Neuronal stem cell (in vitro differentiated cells): ENCODE measurements around the gene C5orf58.

Source experiments
- DNase-seq: peaks from one replicate; pipeline ENCODE4 v3.0.0-alpha.2; 2013; ENCODE audit warnings: low spot score
- H2AFZ ChIP-seq: one replicate; pipeline ENCODE4 v1.6.1; 2013; ENCODE audit warnings: mild to moderate bottlenecking, low read length, inconsistent platforms
- H2AK5ac ChIP-seq: 2 replicates; pipeline ENCODE4 v1.6.1; 2013; ENCODE audit warnings: low read depth, mild to moderate bottlenecking, inconsistent platforms, low read length, moderate library complexity, mixed read lengths
- H2BK120ac ChIP-seq: 2 replicates; pipeline ENCODE4 v1.6.1; 2013; ENCODE audit warnings: low read depth, mild to moderate bottlenecking, inconsistent platforms, low read length, moderate library complexity, mixed read lengths
- H2BK12ac ChIP-seq: one replicate; pipeline ENCODE4 v1.6.1; 2013; ENCODE audit warnings: low read length, inconsistent platforms
- H2BK15ac ChIP-seq: 2 replicates; pipeline ENCODE4 v1.6.1; 2013; ENCODE audit warnings: mild to moderate bottlenecking, low read length, inconsistent platforms, mixed read lengths
- H2BK5ac ChIP-seq: one replicate; pipeline ENCODE4 v1.6.1; 2013; ENCODE audit warnings: inconsistent platforms, mild to moderate bottlenecking, low read length, moderate library complexity
- H3K14ac ChIP-seq: one replicate; pipeline ENCODE4 v1.6.1; 2013; ENCODE audit warnings: low read length, inconsistent platforms
- H3K18ac ChIP-seq: 2 replicates; pipeline ENCODE4 v1.6.1; 2013; ENCODE audit warnings: low read length, inconsistent platforms
- H3K23ac ChIP-seq: 2 replicates; pipeline ENCODE4 v1.6.1; 2013; ENCODE audit warnings: low read depth, mild to moderate bottlenecking, mixed read lengths, low read length, inconsistent platforms; ENCODE audit not compliant: poor library complexity
- H3K27ac ChIP-seq: replicated peaks from 3 replicates; pipeline ENCODE4 v1.5.1; 2013; ENCODE audit warnings: low read length, inconsistent platforms
- H3K27me3 ChIP-seq, 3 experiments: 2 replicates each; pipeline ENCODE4 v1.6.1; 2013; ENCODE audit warnings: low read length in 3 of 3, mild to moderate bottlenecking in 2 of 3, inconsistent platforms in 1 of 3, low read depth in 1 of 3, mixed read lengths in 1 of 3, moderate library complexity in 1 of 3; ENCODE audit not compliant: control insufficient read depth in 3 of 3, insufficient read depth in 3 of 3
- H3K36me3 ChIP-seq, 2 donors: replicated peaks in 1 of 2; 2 replicates each; pipeline ENCODE4 v1.6.1; 2013; ENCODE audit warnings: low read length in 2 of 2; ENCODE audit not compliant: control insufficient read depth in 2 of 2, insufficient read depth in 2 of 2
- H3K4ac ChIP-seq: 2 replicates; pipeline ENCODE4 v1.6.1; 2013; ENCODE audit warnings: inconsistent platforms, mild to moderate bottlenecking, low read length, moderate library complexity
- H3K4me1 ChIP-seq, 2 donors: 1 replicate in 1 of 2; 2 replicates in 1 of 2; pipeline ENCODE4 v1.6.1; 2013; ENCODE audit warnings: low read length in 2 of 2, low read depth in 1 of 2; ENCODE audit not compliant: control insufficient read depth in 2 of 2, insufficient read depth in 1 of 2
- H3K4me2 ChIP-seq: one replicate; pipeline ENCODE4 v1.6.1; 2013; ENCODE audit warnings: mild to moderate bottlenecking, low read length, inconsistent platforms; ENCODE audit not compliant: insufficient read depth, poor library complexity, severe bottlenecking
- H3K4me3 ChIP-seq, 2 donors: 2 replicates each; pipeline ENCODE4 v1.5.1; 2013; ENCODE audit warnings: low read length in 2 of 2, mild to moderate bottlenecking in 2 of 2, inconsistent platforms in 1 of 2, moderate library complexity in 1 of 2
- H3K79me1 ChIP-seq: one replicate; pipeline ENCODE4 v1.6.1; 2013; ENCODE audit warnings: low read depth, mild to moderate bottlenecking, inconsistent platforms, low read length, moderate library complexity
- H3K9ac ChIP-seq: one replicate; pipeline ENCODE4 v1.6.1; 2013; ENCODE audit warnings: mild to moderate bottlenecking, low read depth, low read length, inconsistent platforms; ENCODE audit not compliant: poor library complexity
- H3K9me3 ChIP-seq, 2 donors: replicated peaks in 1 of 2; 2 replicates each; pipeline versions ENCODE3 to v1.6.1; 2013; ENCODE audit warnings: low read length in 2 of 2, mild to moderate bottlenecking in 2 of 2, inconsistent platforms in 1 of 2, low read depth in 1 of 2, mixed read lengths in 1 of 2, moderate library complexity in 1 of 2; ENCODE audit not compliant: control insufficient read depth in 2 of 2, insufficient read depth in 1 of 2
- H4K8ac ChIP-seq: one replicate; pipeline ENCODE4 v1.6.1; 2013; ENCODE audit warnings: low read depth, mild to moderate bottlenecking, inconsistent platforms, low read length, moderate library complexity
- H4K91ac ChIP-seq: one replicate; pipeline ENCODE4 v1.6.1; 2013; ENCODE audit warnings: low read length, low read depth, mild to moderate bottlenecking, inconsistent platforms; ENCODE audit not compliant: poor library complexity
- WGBS, 2 donors: extraction: QIAGEN DNeasy Blood & Tissue Kit; methylation state at CpG; one replicate each; pipeline ENCODE4 v1.1.7; 2013; ENCODE audit warnings: missing lambda C conversion rate in 2 of 2, mixed read lengths in 1 of 2; ENCODE audit not compliant: insufficient read length in 2 of 2, insufficient replicate concordance in 1 of 2; ENCODE audit errors: extremely low coverage in 2 of 2; 5-methylcytosine and 5-hydroxymethylcytosine counted together

Gene C5orf58

DNA sequence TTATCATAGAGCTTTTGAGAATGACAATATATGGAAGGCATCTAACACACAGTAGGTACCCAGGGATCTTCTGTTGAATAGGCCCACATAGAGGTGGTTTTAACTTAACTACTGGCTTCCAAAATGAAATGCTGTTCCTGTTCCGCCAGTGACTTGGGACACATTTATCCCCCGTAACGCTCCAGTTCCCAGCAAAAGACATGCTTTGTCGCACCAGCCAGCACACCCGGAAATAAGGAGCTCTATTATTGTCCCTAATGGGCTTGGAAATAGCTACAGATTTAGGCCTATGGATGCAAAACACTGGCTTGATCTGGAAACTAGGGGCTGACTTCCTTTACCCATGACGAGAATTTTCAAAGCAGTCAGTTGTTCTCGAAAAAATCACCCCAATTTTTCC is 45.9 kb upstream of the C5orf58 start:
- Histone ChIP-seq H3K4ac (no peak overlapping the region), H2BK12ac (no peak overlapping the region), H4K91ac (no peak overlapping the region), H3K9me3 (no peaks in the 10 kb centered on the region), H2BK5ac (no peak overlapping the region), H4K8ac (no peak overlapping the region), H3K27me3 (no peaks in the 10 kb centered on the region), H3K4me3 (no peak overlapping the region), H2AFZ (no peak overlapping the region), H3K4me1 (peaks cover 0 to 10% of the 10 kb centered on the region in 2 donors), H3K4me2 (no peak overlapping the region), H3K36me3 (no peaks in the 10 kb centered on the region), H2AK5ac (no peak overlapping the region), H2BK15ac (no peak overlapping the region), H3K79me1 (no peaks in the 10 kb centered on the region), H3K27ac (no peak overlapping the region), H3K9ac (no peak overlapping the region), H3K23ac (no peak overlapping the region), H2BK120ac (no peak overlapping the region), H3K14ac (no peak overlapping the region), H3K18ac (no peak overlapping the region)
- no peak for DNase-seq
- no CpG with 5 or more reads among the region's 7 CpGs for WGBS, 2 donors

DNA sequence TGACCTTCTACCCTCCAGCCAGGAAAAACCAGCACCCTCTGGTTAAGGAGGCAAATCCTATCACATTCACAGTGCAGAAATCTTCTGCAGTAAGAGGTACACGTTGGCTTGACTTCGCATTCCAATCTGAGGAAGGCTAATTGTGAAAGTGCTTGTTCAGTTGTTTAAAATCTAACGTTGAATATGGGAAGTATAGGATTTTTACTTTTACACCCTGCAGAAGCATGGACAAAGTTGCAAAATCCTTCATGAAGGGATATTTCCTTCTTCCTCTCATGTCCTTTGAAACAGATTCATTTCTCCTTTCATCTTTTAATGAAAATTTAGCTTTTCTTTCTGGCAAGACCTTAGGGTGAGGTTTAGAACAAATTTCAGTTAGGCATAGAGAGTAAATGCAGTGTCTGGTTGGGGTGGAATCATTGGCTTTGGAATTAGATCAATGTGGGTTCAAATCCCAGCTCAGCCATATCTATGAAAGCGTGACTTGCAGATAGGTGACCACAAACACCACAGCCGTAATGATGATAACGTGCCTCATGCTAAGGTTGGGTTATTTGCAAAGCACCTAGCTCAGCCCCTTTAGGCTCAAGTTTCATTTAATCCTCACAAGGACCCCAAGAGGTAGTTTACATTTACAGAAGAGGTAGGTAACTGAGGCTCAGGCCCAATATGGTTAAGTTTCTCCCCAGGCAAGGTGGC is 42.2 kb upstream of the C5orf58 start:
- Histone ChIP-seq H3K36me3 (no peaks in the 10 kb centered on the region), H2BK5ac (no peak overlapping the region), H3K23ac (no peak overlapping the region), H3K27ac (no peak overlapping the region), H3K4ac (no peak overlapping the region), H3K14ac (no peak overlapping the region), H2AFZ (no peak overlapping the region), H3K4me2 (no peak overlapping the region), H3K27me3 (no peaks in the 10 kb centered on the region), H4K91ac (no peak overlapping the region), H3K9me3 (no peaks in the 10 kb centered on the region), H3K79me1 (no peaks in the 10 kb centered on the region), H2BK120ac (no peak overlapping the region), H2AK5ac (no peak overlapping the region), H3K4me1 (peaks cover 0 to 1% of the 10 kb centered on the region in 2 donors), H2BK12ac (no peak overlapping the region), H3K4me3 (no peak overlapping the region), H3K18ac (no peak overlapping the region), H3K9ac (no peak overlapping the region), H2BK15ac (no peak overlapping the region), H4K8ac (no peak overlapping the region)
- no peak for DNase-seq
- no CpG with 5 or more reads among the region's 6 CpGs for WGBS, 2 donors

DNA sequence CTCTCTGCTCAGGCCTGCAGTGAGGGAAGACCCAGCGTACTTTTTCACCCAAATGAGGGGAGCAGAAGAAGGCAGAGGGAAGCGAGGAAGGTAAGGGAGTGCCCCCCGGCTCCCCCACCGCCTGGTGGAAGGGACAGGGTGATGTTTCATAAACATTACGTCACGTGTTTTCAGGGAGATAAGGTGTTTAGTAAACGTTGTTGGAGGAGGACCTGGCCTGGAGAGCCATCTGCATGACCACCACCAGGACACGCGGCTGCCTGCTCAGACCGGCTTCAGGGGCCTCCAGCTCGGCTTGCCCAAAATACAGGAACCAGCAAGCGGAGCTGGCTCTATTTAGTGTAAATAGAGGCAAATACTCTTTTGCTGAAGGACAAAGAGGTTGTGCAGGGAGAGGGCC is 40.0 kb upstream of the C5orf58 start:
- Histone ChIP-seq H3K9ac (no peak overlapping the region), H2AFZ (no peak overlapping the region), H2BK5ac (no peak overlapping the region), H3K27me3 (no peaks in the 10 kb centered on the region), H2BK12ac (no peak overlapping the region), H3K14ac (no peak overlapping the region), H3K18ac (peak overlapping the region; percentile 40), H3K36me3 (no peaks in the 10 kb centered on the region), H3K4me1 (peaks cover 0 to 3% of the 10 kb centered on the region in 2 donors), H2AK5ac (no peak overlapping the region), H3K23ac (no peak overlapping the region), H4K91ac (no peak overlapping the region), H3K79me1 (no peaks in the 10 kb centered on the region), H3K9me3 (no peaks in the 10 kb centered on the region), H3K4me2 (no peak overlapping the region), H2BK15ac (peak overlapping the region; percentile 15), H3K4ac (no peak overlapping the region), H3K4me3 (no peak overlapping the region), H4K8ac (no peak overlapping the region), H3K27ac (no peak overlapping the region), H2BK120ac (no peak overlapping the region)
- WGBS, 2 donors: no CpG with 5 or more reads among the region's 12 CpGs
- no peak for DNase-seq

DNA sequence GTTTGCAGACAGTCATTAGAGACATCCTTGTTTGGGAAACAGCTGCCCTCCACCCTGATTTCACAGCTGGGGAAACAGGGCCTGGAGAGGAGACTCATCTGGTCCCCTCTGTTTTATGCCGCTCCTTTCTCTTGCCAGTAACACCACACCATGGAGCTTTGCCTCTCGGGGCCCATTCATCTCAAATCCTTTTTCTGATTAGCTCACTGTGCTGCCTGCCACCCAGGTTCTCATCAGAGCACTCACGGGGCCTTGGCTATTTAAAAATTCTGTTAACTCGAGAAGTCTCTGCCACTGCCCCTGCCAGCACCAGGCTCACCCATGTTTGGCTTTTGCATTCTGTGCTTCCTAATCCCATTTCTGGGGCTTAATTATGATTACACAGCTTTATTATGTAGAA is 36.8 kb upstream of the C5orf58 start:
- Histone ChIP-seq H2BK15ac (no peak overlapping the region), H2AFZ (no peak overlapping the region), H3K23ac (no peak overlapping the region), H3K4me2 (no peak overlapping the region), H3K4me1 (peaks cover 0 to 1% of the 10 kb centered on the region in 2 donors), H3K14ac (no peak overlapping the region), H3K27ac (no peak overlapping the region), H3K9me3 (no peaks in the 10 kb centered on the region), H2BK5ac (no peak overlapping the region), H2BK12ac (no peak overlapping the region), H3K4me3 (no peak overlapping the region), H4K8ac (no peak overlapping the region), H3K18ac (no peak overlapping the region), H3K9ac (no peak overlapping the region), H2AK5ac (no peak overlapping the region), H3K27me3 (peaks cover 0 to 2% (median 0%) of the 10 kb centered on the region in 3 experiments), H3K36me3 (no peaks in the 10 kb centered on the region), H3K4ac (no peak overlapping the region), H2BK120ac (no peak overlapping the region), H4K91ac (no peak overlapping the region), H3K79me1 (no peaks in the 10 kb centered on the region)
- WGBS, 2 donors: no CpG with 5 or more reads among the region's 4 CpGs
- no peak for DNase-seq
